Lung microvascular endothelial cell (primary cell): ENCODE measurements around the gene CDCA4. TPM values are rescaled to one million over a fixed set of nuclear protein-coding genes. Genes with fewer than 3 reads are reported as not detected.

Experiments
- DNase-seq, 2 donors: peaks; one replicate each; pipeline versions ENCODE4 v3.0.0 to v3.0.0-alpha.2; 2010; ENCODE audit warnings: low read depth in 2 of 2
- total RNA-seq: library from RNA; depleted of rRNA; stranded (reverse); fragments of >200 nt; gene quantifications from 2 replicates; pipeline ENCODE4 v1.2.1, GENCODE V29; 2014

Gene CDCA4
- total RNA-seq, 1 donor from 2014 or later = 16.3 TPM

- no peak for DNase-seq
Observed at GRCh38 chr14:105014631-105015030, 6.3 kb downstream of the CDCA4 start.

DNA sequence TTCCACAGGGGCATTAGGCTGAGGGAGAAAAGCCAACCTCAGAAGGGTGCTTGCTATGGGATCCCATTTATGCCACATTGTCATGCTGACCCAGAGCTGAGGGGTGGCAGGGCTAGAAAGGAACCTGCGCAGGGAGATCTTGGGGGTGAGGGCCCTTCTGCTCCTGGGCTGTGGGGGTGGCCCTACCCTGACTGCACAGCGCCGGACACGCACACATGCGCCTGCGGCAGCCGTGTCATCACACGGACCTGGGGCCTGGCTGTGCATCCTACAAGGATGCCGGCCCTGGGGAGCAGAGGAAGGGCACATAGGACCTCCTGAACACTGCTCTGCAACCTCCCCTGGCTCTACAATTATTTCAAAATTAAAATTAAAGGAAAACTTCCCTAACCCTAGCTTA lies 6.9 kb downstream of the CDCA4 start:
- no peak for DNase-seq

DNA sequence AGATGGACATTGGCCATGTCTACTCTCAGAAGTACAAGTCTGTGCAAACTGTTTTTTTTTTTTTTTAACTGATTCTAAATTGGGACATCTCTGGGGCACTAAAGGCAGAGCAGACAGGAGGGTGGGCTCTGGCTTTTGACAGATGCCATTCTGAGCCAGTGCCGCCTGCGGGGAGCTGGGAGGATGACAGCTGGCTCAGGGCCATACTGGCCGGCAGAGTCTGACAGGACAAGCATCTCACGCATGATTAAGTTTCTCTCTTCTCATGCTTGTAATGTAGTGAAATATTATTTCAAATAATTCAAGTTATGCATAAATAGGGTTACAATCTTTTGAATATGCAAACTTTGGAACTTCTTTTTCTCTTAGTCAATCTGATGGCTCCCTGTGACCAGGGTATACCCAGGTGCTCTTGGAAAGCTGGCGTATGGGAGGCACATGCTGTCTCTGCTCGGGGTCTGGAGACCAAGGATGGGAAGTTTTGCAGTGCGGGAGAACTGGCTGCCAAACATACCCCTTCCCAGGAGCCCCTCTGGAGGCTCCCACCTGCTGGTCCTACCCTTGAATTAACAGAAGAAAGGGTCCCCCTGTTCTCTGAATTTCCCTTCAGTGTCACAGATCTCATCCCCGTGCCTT lies 7.6 kb downstream of the CDCA4 start:
- DNase-seq = peak; percentile 40 to 56

- peak in 1 of 2 donors; percentile 18 for DNase-seq
Observed at GRCh38 chr14:105012171-105012985, 8.5 kb downstream of the CDCA4 start.

- DNase-seq = no peak
Observed at GRCh38 chr14:105011312-105011990, 9.4 kb downstream of the CDCA4 start.

DNA sequence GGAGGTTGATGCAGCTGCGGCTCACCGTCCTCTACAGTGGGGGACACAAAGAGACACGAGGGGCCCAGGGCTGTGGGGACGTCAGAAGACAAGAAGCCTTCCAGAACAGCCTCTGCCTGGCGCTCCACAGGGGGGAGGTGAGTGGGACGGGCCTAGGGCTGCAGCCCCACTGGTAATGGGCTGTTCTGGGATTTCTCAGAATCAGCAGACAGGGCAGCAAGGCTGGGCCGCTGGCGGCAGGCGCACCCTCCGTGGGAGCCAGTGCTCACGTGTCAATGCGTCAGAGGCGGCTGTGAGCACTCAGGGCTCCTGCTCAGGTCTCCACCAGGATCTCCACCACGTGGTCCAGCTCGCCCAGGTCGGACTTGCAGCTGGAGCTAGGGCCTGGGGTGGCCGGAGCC lies 10.0 kb downstream of the CDCA4 start:
- DNase-seq = no peak

DNA sequence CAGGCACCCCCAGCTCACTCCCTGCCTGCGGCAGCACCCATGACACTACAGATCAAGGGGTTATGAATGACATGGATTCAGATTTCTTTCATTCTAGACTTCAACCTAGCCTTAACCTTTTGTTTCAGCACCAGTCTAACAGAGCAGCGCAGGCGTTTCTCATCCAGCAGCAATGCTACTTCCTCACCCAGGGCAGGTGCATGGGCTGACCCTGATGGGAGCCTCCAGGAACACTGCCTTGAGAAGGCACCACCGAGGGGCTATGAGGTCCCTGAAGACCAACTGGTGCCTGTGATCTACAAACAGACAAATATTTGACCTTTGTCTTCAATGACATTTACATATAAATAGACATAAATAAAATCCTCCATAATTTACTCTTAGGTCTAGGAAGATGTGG lies 10.8 kb downstream of the CDCA4 start:
- DNase-seq = no peak

DNA sequence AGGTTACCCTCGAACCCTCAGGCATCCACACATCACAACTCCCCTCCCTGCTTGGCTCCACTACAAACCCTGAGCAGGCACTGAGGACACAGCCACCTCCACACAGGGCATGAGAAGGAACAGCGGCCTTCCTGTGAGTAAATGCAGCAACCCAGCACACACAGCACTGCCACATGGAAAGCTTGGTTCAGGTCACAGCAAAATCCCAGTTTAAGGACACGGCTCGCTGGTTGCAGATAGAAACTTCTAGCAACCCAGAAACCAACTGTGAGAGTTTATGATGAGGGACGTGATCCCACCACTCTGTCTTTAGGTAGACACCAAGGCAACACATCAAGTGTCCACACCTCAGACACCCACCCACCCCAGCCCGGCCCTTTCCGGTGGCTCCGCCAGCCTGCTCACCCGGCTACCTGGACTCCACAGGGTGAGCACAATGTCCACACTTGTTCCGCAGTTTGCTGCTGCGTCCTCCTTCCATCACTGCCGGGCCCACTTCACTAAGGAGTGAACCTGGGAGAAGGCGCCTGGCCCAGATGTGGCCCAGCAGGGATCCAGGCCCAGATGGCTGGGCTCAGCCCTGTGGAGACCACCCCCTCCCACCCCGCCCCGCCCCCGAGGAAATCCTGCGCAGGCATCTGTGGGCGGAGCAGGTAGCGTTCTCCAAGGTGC lies 13.2 kb downstream of the CDCA4 start:
- no peak for DNase-seq

- DNase-seq = no peak
Observed at GRCh38 chr14:105006831-105007592, 13.9 kb downstream of the CDCA4 start.

GRCh38 chr14:105005929-105006830 lies 14.7 kb downstream of the CDCA4 start:
- DNase-seq = no peak

DNA sequence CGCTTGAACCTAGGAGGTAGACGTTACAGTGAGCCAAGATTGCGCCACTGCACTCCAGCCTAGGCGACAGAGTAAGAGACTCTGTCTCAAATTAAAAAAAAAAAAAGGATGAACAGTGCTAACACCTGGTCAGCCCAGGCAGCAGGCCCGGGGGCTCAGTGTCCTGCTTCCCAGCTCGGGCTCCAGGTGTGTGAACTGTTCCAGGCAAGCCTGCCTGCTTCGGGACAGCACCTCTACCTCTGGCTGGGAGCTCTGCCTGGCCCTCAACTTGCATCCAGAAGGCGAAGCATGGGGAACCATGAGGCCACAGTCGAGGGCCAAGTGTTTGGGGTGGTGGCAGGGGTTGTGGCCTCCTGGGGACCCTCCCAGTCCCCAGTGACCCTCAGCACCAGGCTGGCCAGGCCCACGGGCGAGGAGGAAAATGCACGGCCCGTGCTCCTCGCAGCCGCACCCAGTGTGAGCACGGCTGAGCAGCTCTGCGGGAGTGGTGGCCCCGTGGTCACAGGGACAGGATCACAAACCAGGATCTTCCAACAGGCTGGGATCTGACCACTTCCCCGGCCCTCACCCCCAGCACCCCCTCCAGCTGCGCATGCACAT lies 15.5 kb downstream of the CDCA4 start:
- DNase-seq = no peak

- DNase-seq = no peak
Observed at GRCh38 chr14:104999361-104999760, 21.5 kb downstream of the CDCA4 start.

GRCh38 chr14:104998801-104999200 lies 22.1 kb downstream of the CDCA4 start:
- no peak for DNase-seq

DNA sequence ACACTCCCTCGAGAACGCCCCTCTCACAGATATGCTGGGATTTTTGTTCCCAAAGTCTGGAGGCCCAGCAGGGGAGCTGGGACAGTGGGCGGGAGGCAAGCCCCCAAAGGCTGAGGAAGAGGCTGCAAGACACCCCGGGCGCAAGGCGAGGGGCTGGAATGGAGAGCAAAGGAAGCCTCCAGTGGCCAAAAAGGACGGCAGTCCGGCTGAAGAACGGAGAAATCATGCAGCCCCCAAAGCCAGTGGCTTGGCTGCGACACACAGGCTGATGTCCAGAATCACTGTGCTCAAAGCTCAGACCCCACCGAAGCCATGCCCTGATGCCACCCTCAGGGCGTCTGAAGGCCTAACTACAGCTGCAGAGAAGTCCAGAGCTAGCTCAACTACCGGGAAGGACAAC lies 24.4 kb downstream of the CDCA4 start:
- DNase-seq = no peak

- DNase-seq = no peak
Observed at GRCh38 chr14:104996032-104996431, 24.9 kb downstream of the CDCA4 start.

- DNase-seq = no peak
Observed at GRCh38 chr14:104994978-104995377, 25.9 kb downstream of the CDCA4 start.

- DNase-seq = no peak
Observed at GRCh38 chr14:104993808-104994591, 26.9 kb downstream of the CDCA4 start.

DNA sequence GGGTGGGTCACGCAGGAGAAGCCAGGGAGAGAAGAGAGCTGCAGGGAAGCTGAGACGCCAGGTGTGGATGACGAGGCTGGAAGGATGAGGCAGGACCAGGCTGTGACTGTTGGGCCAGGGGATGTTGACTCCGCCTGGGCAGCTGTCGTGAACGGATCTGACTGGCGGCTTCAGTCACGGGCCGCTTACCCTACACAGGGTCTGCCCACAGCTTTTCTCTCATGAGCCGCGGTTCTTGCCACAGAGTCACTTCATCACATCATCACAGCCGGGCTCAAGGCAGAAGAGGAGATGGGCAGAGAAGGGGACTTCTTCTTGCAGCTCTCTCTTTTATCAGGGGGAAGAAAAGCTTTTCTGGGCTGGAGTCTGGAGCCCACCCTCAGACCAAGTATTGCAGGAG lies 27.6 kb downstream of the CDCA4 start:
- no peak for DNase-seq

GRCh38 chr14:104992501-104992900 lies 28.4 kb downstream of the CDCA4 start:
- no peak for DNase-seq
